Cortex of kidney (tissue), 1 donor: ENCODE data around the gene R3HDM2.
"Not testable (repeated sequence)": the region's sequence is repeated elsewhere in the genome, so short reads cannot be mapped to it uniquely, and the experiment has no call there.

ENCODE experiments used
- DNase-seq: peaks from one replicate; lab custom pipeline; 2025; lab: John Stamatoyannopoulos, UW

R3HDM2 gene

GRCh38 chr12:57377103-57377840 is 53.6 kb downstream of the R3HDM2 start:
- DNase-seq = no peak

GRCh38 chr12:57372233-57372632 is 58.6 kb downstream of the R3HDM2 start:
- DNase-seq = no peak

- DNase-seq = no peak
Measured at GRCh38 chr12:57370696-57371095, 60.1 kb downstream of the R3HDM2 start.

GRCh38 chr12:57370072-57370471 is 60.8 kb downstream of the R3HDM2 start:
- DNase-seq = no peak

GRCh38 chr12:57369202-57369601 is 61.6 kb downstream of the R3HDM2 start:
- no peak for DNase-seq

- DNase-seq = no peak
Measured at GRCh38 chr12:57368349-57369095, 62.3 kb downstream of the R3HDM2 start.

GRCh38 chr12:57367121-57367520 is 63.7 kb downstream of the R3HDM2 start:
- DNase-seq = no peak

- no peak for DNase-seq
Measured at GRCh38 chr12:57366315-57366714, 64.5 kb downstream of the R3HDM2 start.

GRCh38 chr12:57364156-57364555 is 66.7 kb downstream of the R3HDM2 start:
- not testable (repeated sequence) for DNase-seq

GRCh38 chr12:57360468-57360867 is 70.4 kb downstream of the R3HDM2 start:
- no peak for DNase-seq

GRCh38 chr12:57358646-57359045 is 72.2 kb downstream of the R3HDM2 start:
- no peak for DNase-seq

- DNase-seq = no peak
Measured at GRCh38 chr12:57355734-57356133, 75.1 kb downstream of the R3HDM2 start.

GRCh38 chr12:57352166-57352565 is 78.7 kb downstream of the R3HDM2 start:
- no peak for DNase-seq

GRCh38 chr12:57347284-57347683 is 83.6 kb downstream of the R3HDM2 start:
- DNase-seq = no peak

GRCh38 chr12:57343703-57344378 is 87.0 kb downstream of the R3HDM2 start:
- no peak for DNase-seq

GRCh38 chr12:57342207-57342691 is 88.6 kb downstream of the R3HDM2 start:
- DNase-seq = no peak

- no peak for DNase-seq
Measured at GRCh38 chr12:57341275-57341990, 89.4 kb downstream of the R3HDM2 start.

GRCh38 chr12:57340104-57340503 is 90.7 kb downstream of the R3HDM2 start:
- no peak for DNase-seq

- not testable (repeated sequence) for DNase-seq
Measured at GRCh38 chr12:57336299-57336698, 94.5 kb downstream of the R3HDM2 start.

- no peak for DNase-seq
Measured at GRCh38 chr12:57334219-57334618, 96.6 kb downstream of the R3HDM2 start.

- no peak for DNase-seq
Measured at GRCh38 chr12:57332646-57333312, 98.1 kb downstream of the R3HDM2 start.
